GM12801 (cell line): Measurements from ENCODE around the gene DKK3.

ENCODE experiments used
- CTCF ChIP-seq: IDR thresholded peaks from one replicate; pipeline ENCODE4 v1.5.1; 2011; ENCODE audit warnings: control low read depth; ENCODE audit not compliant: insufficient read length; ENCODE audit errors: extremely low read depth

Gene DKK3

GRCh38 chr11:11972730-11973341 lies 35.6 kb downstream of the DKK3 start:
- no peak for TF ChIP-seq CTCF

GRCh38 chr11:11971906-11972547 lies 36.4 kb downstream of the DKK3 start:
- no peak for TF ChIP-seq CTCF

GRCh38 chr11:11970556-11970955 lies 37.9 kb downstream of the DKK3 start:
- no peak for TF ChIP-seq CTCF

GRCh38 chr11:11969380-11970215 lies 38.8 kb downstream of the DKK3 start:
- TF ChIP-seq CTCF, result no peak

- no peak for TF ChIP-seq CTCF
These were observed 39.7 kb downstream of the DKK3 start for GRCh38 chr11:11968511-11969280.

- no peak for TF ChIP-seq CTCF
These were observed 40.5 kb downstream of the DKK3 start for GRCh38 chr11:11967669-11968510.
